Calu3 (cell line): ENCODE measurements around the gene SULT2B1. TPM values are rescaled to one million over a fixed set of nuclear protein-coding genes. Genes with fewer than 3 reads are reported as not detected.

Experiments used
- BruUV-seq: library from RNA; stranded (reverse); fragments of 400-500 nt; replicated peaks from 2 replicates; lab custom pipeline; 2021; lab: Mats Ljungman, UMichigan
- CTCF ChIA-PET: fragments of 300-600 bp; sonication (Branson Sonifier 250); formaldehyde crosslinking; loops from one replicate; lab custom pipeline; 2022; ENCODE audit warnings: antibody characterized with exemption; lab: Charles Lee
- DNase-seq: peaks from one replicate; pipeline ENCODE4 v3.0.0; 2022
- H3K27ac Mint-ChIP-seq: one replicate; pipeline ENCODE4 v1.8.0; 2022; ENCODE audit warnings: mixed read lengths; ENCODE audit not compliant: unreplicated experiment
- H3K27me3 Mint-ChIP-seq: one replicate; pipeline ENCODE4 v1.8.0; 2022; ENCODE audit warnings: mixed read lengths; ENCODE audit not compliant: unreplicated experiment
- H3K36me3 Mint-ChIP-seq: one replicate; pipeline ENCODE4 v1.8.0; 2022; ENCODE audit warnings: mild to moderate bottlenecking, moderate library complexity, mixed read lengths; ENCODE audit not compliant: insufficient read depth, unreplicated experiment
- H3K4me1 Mint-ChIP-seq: one replicate; pipeline ENCODE4 v1.8.0; 2022; ENCODE audit warnings: mild to moderate bottlenecking, low read depth, mixed read lengths; ENCODE audit not compliant: unreplicated experiment
- H3K4me3 Mint-ChIP-seq: one replicate; pipeline ENCODE4 v1.8.0; 2022; ENCODE audit warnings: mild to moderate bottlenecking, low read depth, moderate library complexity, mixed read lengths; ENCODE audit not compliant: unreplicated experiment
- H3K9me3 Mint-ChIP-seq: one replicate; pipeline ENCODE4 v1.8.0; 2022; ENCODE audit warnings: low read depth, mixed read lengths; ENCODE audit not compliant: unreplicated experiment
- CTCF ChIP-seq: fragments of 200-600 bp; IDR thresholded peaks from one replicate; pipeline ENCODE4 v1.8.0; 2022; ENCODE audit warnings: antibody characterized with exemption; ENCODE audit not compliant: unreplicated experiment
- intact Hi-C: fragments of 100-400 bp; cut with micrococcal nuclease; formaldehyde crosslinking; loops from one replicate; pipeline ENCODE4 v1.10.0; 2022; ENCODE audit not compliant: unreplicated experiment
- total RNA-seq: library from RNA; stranded (reverse); gene quantifications from 2 replicates; pipeline ENCODE4 v1.2.3, GENCODE V29; 2022

Gene SULT2B1
- total RNA-seq, 1 experiment from 2014 or later, result not detected

DNA sequence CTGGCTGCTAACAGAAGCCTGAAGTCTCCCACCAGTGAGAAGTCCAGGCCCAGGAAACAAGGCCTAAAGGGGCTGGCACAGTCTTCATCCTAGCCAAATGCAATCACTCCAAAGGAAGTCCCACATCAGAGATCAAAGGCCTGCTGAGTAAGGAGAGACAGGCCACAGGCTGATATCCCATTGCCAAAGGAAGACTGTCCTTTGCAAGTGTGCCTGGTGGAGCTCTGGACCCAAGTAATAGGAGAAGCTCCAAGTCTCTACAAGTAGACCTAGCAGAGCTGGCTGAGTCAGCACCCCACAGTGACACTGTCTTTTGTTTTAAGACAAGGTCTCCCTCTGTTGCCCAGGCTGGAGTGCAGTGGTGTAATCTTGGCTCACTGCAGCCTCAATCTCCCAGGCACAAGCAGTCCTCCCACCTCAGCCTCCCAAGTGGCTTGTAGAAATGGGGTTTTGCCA, 80.7 kb downstream of the SULT2B1 start:
- TF ChIP-seq CTCF, result no peak
- H3K4me1 Mint-ChIP-seq, result peaks cover 21% of the 10 kb centered on the region
- no peak overlapping the region for H3K27ac Mint-ChIP-seq
- CTCF ChIA-PET, result no interaction called here
- intact Hi-C loops, result no loop called here
- DNase-seq, result no peak
- no peak overlapping the region for H3K4me3 Mint-ChIP-seq
- H3K9me3 Mint-ChIP-seq, result no peaks in the 10 kb centered on the region
- no peaks in the 10 kb centered on the region for H3K27me3 Mint-ChIP-seq
- peaks cover 67% of the 10 kb centered on the region for H3K36me3 Mint-ChIP-seq
- no TSS peak for BruUV-seq

DNA sequence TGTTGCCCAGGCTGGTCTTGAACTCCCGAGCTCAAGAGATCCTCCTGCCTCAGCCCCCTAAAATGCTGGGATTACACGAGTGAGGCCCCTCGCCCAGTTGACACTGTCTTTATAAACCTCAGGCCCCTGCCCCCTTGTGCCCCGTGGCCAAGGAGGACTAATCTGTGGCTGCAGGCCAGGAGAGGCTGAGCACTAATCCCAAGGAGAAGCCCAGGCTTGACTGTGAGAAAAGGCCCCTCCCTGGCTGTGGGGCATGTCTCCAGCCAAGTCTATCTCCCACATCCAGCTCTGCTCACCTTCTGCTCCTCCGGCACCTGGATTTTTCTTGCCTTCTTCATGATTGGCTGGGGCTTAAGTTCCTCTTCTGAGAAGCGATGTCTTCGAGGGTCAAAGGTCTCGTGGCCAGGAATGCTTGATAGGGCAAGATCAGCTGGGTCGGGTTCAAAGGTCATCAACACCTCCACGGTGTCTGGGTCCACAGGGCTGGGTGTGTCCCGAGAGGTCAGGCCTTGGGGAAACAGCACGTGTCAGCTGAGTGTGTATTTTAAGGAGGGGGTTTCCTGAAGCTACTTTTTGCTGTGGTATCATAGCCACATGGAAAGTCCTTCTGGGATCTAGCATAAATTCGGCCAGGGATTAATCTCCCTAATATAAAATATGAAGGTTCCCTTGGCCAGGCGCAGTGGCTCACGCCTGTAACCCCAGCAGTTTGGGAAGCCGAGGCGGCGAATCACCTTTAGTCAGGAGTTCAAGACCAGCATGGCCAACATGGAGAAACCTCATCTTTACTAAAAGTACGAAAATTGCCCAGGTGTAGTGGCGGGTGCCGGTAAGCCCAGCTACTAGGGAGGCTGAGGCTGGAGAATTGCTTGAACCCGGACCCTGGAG, 81.4 kb downstream of the SULT2B1 start:
- no peak overlapping the region for H3K27ac Mint-ChIP-seq
- H3K9me3 Mint-ChIP-seq, result peaks cover 1% of the 10 kb centered on the region
- no peak for TF ChIP-seq CTCF
- no peak for DNase-seq
- H3K27me3 Mint-ChIP-seq, result peaks cover 6% of the 10 kb centered on the region
- intact Hi-C loops, result no loop called here
- no TSS peak for BruUV-seq
- CTCF ChIA-PET, result interaction anchor here (0.6 kb wide), 1 partner anchor 31 kb away, joined by 7 read pairs; no protein-coding TSS in a partner anchor
- H3K36me3 Mint-ChIP-seq, result peaks cover 72% of the 10 kb centered on the region
- no peak overlapping the region for H3K4me3 Mint-ChIP-seq
- peaks cover 24% of the 10 kb centered on the region for H3K4me1 Mint-ChIP-seq

DNA sequence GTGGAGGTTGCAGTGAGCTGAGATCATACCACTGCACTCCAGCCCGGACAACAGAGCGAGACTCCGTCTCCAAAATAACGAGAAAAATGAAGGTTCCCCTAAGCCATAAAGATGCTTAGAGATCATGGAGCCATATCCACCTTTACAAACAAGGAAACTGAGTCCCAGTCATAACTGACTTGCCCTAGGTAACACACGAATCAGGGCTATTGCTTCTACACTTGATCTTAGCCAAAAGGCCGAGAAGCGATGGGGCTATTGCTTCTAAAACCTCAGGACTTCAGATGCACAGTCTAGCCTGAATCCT, 82.0 kb downstream of the SULT2B1 start:
- CTCF ChIA-PET, result interaction anchor here (0.6 kb wide), 1 partner anchor 31 kb away, joined by 7 read pairs; no protein-coding TSS in a partner anchor
- no TSS peak for BruUV-seq
- intact Hi-C loops, result no loop called here
- H3K27me3 Mint-ChIP-seq, result peaks cover 12% of the 10 kb centered on the region
- H3K4me3 Mint-ChIP-seq, result peak overlapping the region; percentile 70
- TF ChIP-seq CTCF, result no peak
- H3K9me3 Mint-ChIP-seq, result peaks cover 3% of the 10 kb centered on the region
- H3K36me3 Mint-ChIP-seq, result peaks cover 72% of the 10 kb centered on the region
- no peak for DNase-seq
- H3K27ac Mint-ChIP-seq, result no peak overlapping the region
- H3K4me1 Mint-ChIP-seq, result peaks cover 24% of the 10 kb centered on the region

GRCh38 chr19:48634424-48635262, 82.7 kb downstream of the SULT2B1 start:
- Mint-ChIP-seq H3K4me3 (peak overlapping the region; percentile 70), H3K36me3 (peaks cover 67% of the 10 kb centered on the region), H3K27me3 (peaks cover 18% of the 10 kb centered on the region), H3K4me1 (peaks cover 31% of the 10 kb centered on the region), H3K27ac (peak overlapping the region; percentile 61), H3K9me3 (peaks cover 3% of the 10 kb centered on the region)
- intact Hi-C loops, result loop anchor here (5.0 kb wide), 1 partner anchor 333 kb away; the partner anchor contains the start of gene FTL
- DNase-seq, result peak; percentile 97
- BruUV-seq, result no TSS peak
- TF ChIP-seq CTCF, result no peak
- CTCF ChIA-PET, result interaction anchor here (0.6 kb wide), 1 partner anchor 32 kb away, joined by 7 read pairs; no protein-coding TSS in a partner anchor
